GM06990 (cell line): ENCODE measurements around the gene SUSD1.

Experiments used
- DNase-seq: peaks from one replicate; pipeline ENCODE4 v3.0.0-alpha.2; 2011; ENCODE audit not compliant: insufficient read length; ENCODE audit errors: extremely low read depth
- H3K27me3 ChIP-seq: replicated peaks from 2 replicates; pipeline ENCODE4 v1.6.0; 2011; ENCODE audit warnings: low read length; ENCODE audit not compliant: control insufficient read depth, insufficient read depth
- H3K36me3 ChIP-seq: 2 replicates; pipeline ENCODE4 v1.5.1; 2011; ENCODE audit warnings: low read length; ENCODE audit not compliant: control insufficient read depth, insufficient read depth
- H3K4me3 ChIP-seq: replicated peaks from 2 replicates; pipeline ENCODE4 v1.5.1; 2011; ENCODE audit warnings: low read depth, mild to moderate bottlenecking, control low read depth, low read length
- TF ChIP-seq, protein P1 (sequence below): IDR thresholded peaks from 2 replicates; pipeline ENCODE4 v1.5.1; 2011; ENCODE audit warnings: low read length, control low read depth, mild to moderate bottlenecking, inconsistent platforms; ENCODE audit not compliant: insufficient read depth, poor library complexity, severe bottlenecking

Gene SUSD1

DNA sequence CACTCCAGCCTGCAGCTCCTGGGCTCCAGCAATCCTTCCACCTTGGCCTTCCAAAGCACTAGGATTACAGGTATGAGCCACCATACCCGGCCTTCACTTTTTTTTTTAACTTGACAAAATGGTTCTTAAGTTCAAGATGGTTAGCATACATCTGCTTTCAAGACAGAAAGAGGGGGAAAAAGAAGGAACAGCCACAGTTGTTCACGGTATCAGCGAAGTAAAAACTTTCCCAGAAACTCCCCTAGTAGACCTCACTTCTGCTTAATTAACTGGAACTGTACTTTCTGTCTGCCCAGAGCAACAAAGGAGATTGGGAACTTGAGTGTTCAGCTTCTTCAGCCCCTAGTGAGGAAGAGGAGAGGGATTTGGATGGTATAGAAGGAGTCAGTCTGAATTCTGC, 161.8 kb downstream of the SUSD1 start:
- Histone ChIP-seq H3K27me3 (no peaks in the 10 kb centered on the region), H3K36me3 (no peaks in the 10 kb centered on the region), H3K4me3 (no peak overlapping the region)
- TF ChIP-seq, protein P1, sequence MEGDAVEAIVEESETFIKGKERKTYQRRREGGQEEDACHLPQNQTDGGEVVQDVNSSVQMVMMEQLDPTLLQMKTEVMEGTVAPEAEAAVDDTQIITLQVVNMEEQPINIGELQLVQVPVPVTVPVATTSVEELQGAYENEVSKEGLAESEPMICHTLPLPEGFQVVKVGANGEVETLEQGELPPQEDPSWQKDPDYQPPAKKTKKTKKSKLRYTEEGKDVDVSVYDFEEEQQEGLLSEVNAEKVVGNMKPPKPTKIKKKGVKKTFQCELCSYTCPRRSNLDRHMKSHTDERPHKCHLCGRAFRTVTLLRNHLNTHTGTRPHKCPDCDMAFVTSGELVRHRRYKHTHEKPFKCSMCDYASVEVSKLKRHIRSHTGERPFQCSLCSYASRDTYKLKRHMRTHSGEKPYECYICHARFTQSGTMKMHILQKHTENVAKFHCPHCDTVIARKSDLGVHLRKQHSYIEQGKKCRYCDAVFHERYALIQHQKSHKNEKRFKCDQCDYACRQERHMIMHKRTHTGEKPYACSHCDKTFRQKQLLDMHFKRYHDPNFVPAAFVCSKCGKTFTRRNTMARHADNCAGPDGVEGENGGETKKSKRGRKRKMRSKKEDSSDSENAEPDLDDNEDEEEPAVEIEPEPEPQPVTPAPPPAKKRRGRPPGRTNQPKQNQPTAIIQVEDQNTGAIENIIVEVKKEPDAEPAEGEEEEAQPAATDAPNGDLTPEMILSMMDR, result no peak
- DNase-seq, result peak; percentile 41

DNA sequence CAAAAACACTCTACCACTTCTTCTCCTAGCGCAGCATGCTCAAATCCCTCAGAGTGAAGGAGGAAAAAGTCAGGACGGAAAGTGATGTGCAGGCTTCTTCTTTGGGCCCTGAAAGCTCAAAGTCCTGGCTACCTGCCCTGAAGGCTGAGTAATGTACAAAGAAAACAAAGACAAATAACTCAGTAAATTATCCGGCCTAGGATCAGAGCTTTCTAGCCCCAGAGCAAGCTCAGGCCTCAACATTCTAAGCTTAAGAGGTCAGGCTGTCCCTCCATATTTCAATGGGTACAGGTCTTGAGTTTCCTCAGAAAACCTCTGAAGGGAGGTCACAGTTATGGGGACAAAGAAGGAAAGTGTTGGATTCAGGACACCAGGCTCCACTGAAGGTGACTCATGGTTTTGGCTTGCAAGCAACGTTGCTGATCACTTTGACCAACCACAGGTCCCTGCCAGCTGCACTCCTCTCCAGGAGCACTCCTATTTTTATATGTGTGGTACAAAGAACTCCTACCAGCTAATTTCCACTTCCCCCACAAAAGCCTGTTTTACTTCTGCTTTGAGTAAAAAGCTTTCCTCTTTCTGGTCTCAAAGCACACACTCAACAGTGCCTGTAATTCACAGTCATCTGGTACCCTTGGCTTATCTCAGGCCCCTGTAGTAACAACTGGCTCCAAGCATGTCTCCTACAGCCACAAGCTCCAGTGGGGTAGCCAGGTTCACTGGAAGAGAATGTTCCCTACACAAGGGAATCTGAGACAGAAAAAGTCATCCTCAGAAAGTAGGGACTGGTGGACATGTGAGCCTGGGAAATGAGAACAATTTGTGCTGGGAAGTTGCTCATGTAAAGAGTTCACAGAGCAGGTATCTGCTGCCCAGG, 162.8 kb downstream of the SUSD1 start:
- no peaks in the 10 kb centered on the region for H3K27me3 ChIP-seq
- peak; percentile 81 for DNase-seq
- TF ChIP-seq, protein P1, result no peak
- no peak overlapping the region for H3K4me3 ChIP-seq
- no peaks in the 10 kb centered on the region for H3K36me3 ChIP-seq

DNA sequence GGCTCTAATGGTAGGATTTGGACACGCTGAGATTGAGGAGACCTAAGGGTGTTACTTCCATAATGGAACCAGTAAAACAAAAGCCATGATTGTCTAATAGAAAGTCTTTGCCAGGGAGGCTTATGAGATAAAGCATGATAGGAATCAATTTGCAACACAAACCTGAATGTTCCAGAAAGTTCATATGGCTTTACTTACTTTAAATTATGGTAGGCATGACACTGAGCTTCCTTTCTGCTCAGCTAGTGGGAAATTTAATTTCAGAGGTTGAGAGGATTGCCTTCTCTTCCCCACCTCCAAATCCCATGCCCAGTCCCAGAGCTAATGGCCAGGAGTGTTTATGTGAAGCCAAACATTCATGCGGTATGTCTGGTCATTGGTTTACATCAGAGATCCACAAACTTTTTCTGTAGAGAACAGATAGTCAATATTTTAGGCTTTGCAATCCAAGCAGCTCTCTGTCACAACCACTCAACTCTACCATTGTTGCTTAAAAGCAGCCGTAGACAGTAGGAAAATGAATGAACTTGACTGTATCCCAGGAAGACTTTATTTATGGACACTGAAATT, 164.0 kb downstream of the SUSD1 start:
- DNase-seq, result no peak
- Histone ChIP-seq H3K36me3 (no peaks in the 10 kb centered on the region), H3K4me3 (no peak overlapping the region), H3K27me3 (no peaks in the 10 kb centered on the region)
- TF ChIP-seq, protein P1, result no peak

DNA sequence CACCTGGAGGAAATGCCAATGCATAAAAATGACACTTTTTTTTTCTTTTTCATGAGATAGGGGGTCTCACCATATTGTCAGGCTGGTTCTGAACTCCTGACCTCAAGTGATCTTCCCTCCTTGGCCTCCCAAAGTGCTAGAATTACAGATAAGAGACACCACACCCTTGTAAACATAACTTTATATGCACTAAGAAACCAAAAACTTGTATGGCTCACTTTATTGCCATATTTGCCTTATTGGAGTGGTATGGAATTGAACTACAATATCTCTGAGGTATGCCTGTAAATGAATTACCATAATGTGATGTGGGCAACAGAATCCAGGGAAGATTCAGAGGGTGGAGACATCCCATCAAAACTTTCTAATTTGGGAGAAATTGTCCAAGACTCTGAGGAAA, 164.6 kb downstream of the SUSD1 start:
- no peak for DNase-seq
- TF ChIP-seq, protein P1, result no peak

DNA sequence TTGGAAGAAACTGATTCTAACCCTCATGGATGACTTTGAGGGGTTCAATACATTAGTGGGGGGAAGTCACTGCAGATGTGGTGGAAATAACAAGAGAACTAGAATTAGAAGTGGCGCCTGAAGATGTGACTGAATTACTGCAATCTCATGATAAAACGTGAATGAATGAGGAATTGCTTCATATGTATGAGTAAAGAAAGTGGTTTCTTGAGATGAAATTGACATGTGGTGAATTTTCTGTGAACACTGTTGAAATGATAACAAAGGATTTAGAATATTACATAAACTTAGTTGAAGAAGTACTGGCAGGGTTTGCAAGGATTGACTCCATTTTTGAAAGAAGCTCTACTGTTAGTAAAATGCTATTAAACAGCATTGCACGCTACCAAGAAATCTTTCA, 165.4 kb downstream of the SUSD1 start:
- TF ChIP-seq, protein P1, result no peak
- Histone ChIP-seq H3K4me3 (no peak overlapping the region), H3K36me3 (no peaks in the 10 kb centered on the region), H3K27me3 (no peaks in the 10 kb centered on the region)
- DNase-seq, result no peak

More for the DNA sequence above, 164.6 kb downstream of the SUSD1 start:
- Histone ChIP-seq H3K36me3 (no peaks in the 10 kb centered on the region), H3K27me3 (no peaks in the 10 kb centered on the region), H3K4me3 (no peak overlapping the region)
